Brain microvascular endothelial cell (primary cell): Measurements from ENCODE around the gene ZNF800.

Experiments
- DNase-seq: peaks from one replicate; pipeline ENCODE4 v3.0.0-alpha.2; 2020
- H3K27ac ChIP-seq: fragments of 250-450 bp; sonication (Bioruptor Pico); 2 replicates; pipeline ENCODE4 v1.5.1; 2020; ENCODE audit warnings: mild to moderate bottlenecking, moderate library complexity
- H3K27me3 ChIP-seq: fragments of 250-450 bp; sonication (Bioruptor Pico); replicated peaks from 2 replicates; pipeline ENCODE4 v1.5.1; 2020; ENCODE audit warnings: mild to moderate bottlenecking
- H3K36me3 ChIP-seq: fragments of 250-450 bp; sonication (Bioruptor Pico); replicated peaks from 2 replicates; pipeline ENCODE4 v1.5.1; 2020; ENCODE audit warnings: mild to moderate bottlenecking
- H3K4me3 ChIP-seq: 2 replicates; pipeline ENCODE4 v1.5.1; 2011; ENCODE audit warnings: low read depth, mild to moderate bottlenecking, control low read depth, low read length, moderate library complexity
- in situ Hi-C: cut with HindIII; loops from 2 replicates; pipeline ENCODE4 v1.10.0; 2017; ENCODE audit warnings: low sequenced_read_pairs, low pct_ligation_motif_present
- TF ChIP-seq, protein P1 (sequence below): IDR thresholded peaks from 2 replicates; pipeline ENCODE4 v1.5.1; 2011; ENCODE audit warnings: low read depth, mild to moderate bottlenecking, moderate library complexity, low read length, control low read depth, inconsistent platforms; ENCODE audit errors: missing control alignments

Gene ZNF800

DNA sequence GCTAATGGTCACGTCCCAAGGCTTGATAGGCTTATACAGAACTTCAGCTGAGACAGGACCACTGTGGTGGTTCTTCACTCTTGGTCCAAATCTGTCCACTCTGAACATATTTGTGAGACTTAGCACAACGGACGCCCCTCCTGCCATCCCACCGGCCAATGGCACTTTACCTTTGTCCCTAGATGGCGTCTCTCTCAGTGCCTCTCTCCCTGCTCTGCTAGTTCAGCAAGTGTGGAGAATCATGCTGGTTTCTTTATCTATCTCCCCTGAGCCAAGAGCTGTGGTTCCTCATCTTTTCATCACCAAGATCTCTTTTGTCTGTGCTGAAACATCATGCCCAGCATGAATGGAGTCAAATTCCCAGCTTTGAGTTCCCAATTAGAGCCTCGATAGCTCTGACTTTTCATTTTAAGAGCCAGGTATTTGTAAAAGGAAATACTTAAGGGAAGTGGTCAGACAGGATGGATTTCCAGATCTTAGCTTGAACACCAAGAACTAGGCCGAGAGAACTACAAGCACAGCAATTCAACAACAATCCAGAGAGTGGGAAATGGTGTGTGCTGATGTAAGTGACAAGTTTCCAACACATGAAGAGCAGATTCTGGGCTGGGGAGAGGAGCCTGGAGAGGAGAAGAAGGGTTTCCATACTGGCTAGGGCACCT, 69.5 kb downstream of the ZNF800 start:
- H3K27me3 ChIP-seq: no peaks in the 10 kb centered on the region
- DNase-seq: no peak
- H3K27ac ChIP-seq: no peak overlapping the region
- TF ChIP-seq, protein P1, sequence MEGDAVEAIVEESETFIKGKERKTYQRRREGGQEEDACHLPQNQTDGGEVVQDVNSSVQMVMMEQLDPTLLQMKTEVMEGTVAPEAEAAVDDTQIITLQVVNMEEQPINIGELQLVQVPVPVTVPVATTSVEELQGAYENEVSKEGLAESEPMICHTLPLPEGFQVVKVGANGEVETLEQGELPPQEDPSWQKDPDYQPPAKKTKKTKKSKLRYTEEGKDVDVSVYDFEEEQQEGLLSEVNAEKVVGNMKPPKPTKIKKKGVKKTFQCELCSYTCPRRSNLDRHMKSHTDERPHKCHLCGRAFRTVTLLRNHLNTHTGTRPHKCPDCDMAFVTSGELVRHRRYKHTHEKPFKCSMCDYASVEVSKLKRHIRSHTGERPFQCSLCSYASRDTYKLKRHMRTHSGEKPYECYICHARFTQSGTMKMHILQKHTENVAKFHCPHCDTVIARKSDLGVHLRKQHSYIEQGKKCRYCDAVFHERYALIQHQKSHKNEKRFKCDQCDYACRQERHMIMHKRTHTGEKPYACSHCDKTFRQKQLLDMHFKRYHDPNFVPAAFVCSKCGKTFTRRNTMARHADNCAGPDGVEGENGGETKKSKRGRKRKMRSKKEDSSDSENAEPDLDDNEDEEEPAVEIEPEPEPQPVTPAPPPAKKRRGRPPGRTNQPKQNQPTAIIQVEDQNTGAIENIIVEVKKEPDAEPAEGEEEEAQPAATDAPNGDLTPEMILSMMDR: no peak
- H3K36me3 ChIP-seq: no peaks in the 10 kb centered on the region
- in situ Hi-C loops: no loop called here
- H3K4me3 ChIP-seq: no peak overlapping the region

DNA sequence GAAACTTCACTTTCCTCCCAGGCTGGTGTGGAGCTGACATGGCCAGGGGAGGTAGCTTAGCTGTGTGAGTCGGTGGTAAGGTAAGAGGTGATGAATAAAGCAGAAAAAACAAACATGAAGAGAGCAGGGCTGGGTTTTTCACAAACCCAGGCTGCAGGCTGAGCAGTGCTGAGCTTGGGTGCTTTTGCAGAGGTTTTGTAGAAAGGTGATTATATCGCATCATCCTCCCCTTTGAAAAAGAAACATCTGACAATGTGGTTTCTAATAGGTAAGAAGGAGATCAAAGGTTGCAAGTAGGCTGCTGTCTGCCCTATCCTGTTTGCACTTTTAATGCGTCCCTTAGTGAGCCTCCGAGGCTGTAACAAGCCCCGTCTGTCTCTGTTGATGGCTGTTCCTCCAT, 70.2 kb downstream of the ZNF800 start:
- no peaks in the 10 kb centered on the region for H3K27me3 ChIP-seq
- no peak overlapping the region for H3K27ac ChIP-seq
- no peak for DNase-seq
- TF ChIP-seq, protein P1: no peak
- in situ Hi-C loops: no loop called here
- H3K4me3 ChIP-seq: no peak overlapping the region
- H3K36me3 ChIP-seq: no peaks in the 10 kb centered on the region

DNA sequence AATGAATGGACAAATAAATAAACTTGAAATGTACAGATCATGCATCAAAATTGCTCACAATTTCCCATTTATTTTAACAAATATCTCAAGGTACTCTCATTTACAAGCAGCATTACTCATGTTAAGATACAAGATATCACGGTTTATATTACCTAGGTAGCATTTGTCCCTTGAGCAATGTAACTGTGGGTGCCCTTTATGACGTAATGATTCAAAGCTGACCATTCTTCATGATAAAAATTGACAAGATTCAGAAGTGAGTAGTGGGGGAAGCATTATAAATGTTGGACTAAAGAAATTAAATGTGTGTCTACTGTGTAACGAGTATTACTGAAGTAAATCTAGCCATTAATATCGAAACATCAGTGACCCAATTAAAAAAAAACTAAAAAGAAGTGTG, 71.5 kb downstream of the ZNF800 start:
- in situ Hi-C loops: no loop called here
- Histone ChIP-seq H3K27me3 (no peaks in the 10 kb centered on the region), H3K4me3 (no peak overlapping the region), H3K36me3 (no peaks in the 10 kb centered on the region), H3K27ac (no peak overlapping the region)
- DNase-seq: no peak
- TF ChIP-seq, protein P1: no peak
